Neural progenitor cell (in vitro differentiated cells): Measurements from ENCODE around the gene HS3ST4. TPM values are rescaled to one million over a fixed set of nuclear protein-coding genes. Genes with fewer than 3 reads are reported as not detected.

ENCODE experiments used
- DNase-seq: peaks from one replicate; pipeline ENCODE4 v3.0.0-alpha.2; 2016; ENCODE audit warnings: low spot score
- H2AFZ ChIP-seq: fragments of 200-600 bp; sonication (generic); replicated peaks from 2 replicates; pipeline ENCODE4 v1.6.1; 2016; ENCODE audit warnings: antibody characterized with exemption
- H3F3A ChIP-seq: fragments of 200-600 bp; sonication (generic); 2 replicates; pipeline ENCODE4 v1.6.1; 2016; ENCODE audit warnings: antibody characterized with exemption, low read depth
- H3K27ac ChIP-seq: fragments of 200-600 bp; sonication (generic); 2 replicates; pipeline ENCODE4 v1.5.1; 2016; ENCODE audit warnings: mild to moderate bottlenecking
- H3K27me3 ChIP-seq: fragments of 200-600 bp; sonication (generic); 2 replicates; pipeline ENCODE4 v1.6.1; 2016; ENCODE audit warnings: mild to moderate bottlenecking, moderate library complexity
- H3K36me3 ChIP-seq: fragments of 200-600 bp; sonication (generic); 2 replicates; pipeline ENCODE4 v1.5.1; 2016
- H3K4me1 ChIP-seq: fragments of 200-600 bp; sonication (generic); 2 replicates; pipeline ENCODE4 v1.6.1; 2016; ENCODE audit warnings: mixed run types
- H3K4me2 ChIP-seq: fragments of 200-600 bp; sonication (generic); 2 replicates; pipeline ENCODE4 v1.6.1; 2016
- H3K4me3 ChIP-seq: fragments of 200-600 bp; sonication (generic); 2 replicates; pipeline ENCODE4 v1.5.1; 2016
- H3K79me2 ChIP-seq: fragments of 200-600 bp; sonication (generic); 2 replicates; pipeline ENCODE4 v1.6.1; 2016; ENCODE audit warnings: low read depth
- H3K9ac ChIP-seq: fragments of 200-600 bp; sonication (generic); 2 replicates; pipeline ENCODE4 v1.6.1; 2016
- H3K9me3 ChIP-seq: fragments of 200-600 bp; sonication (generic); 2 replicates; pipeline ENCODE4 v1.5.1; 2016; ENCODE audit warnings: low read depth
- H4K20me1 ChIP-seq: fragments of 200-600 bp; sonication (generic); 2 replicates; pipeline ENCODE4 v1.6.1; 2016; ENCODE audit warnings: low read depth
- H3K27ac Mint-ChIP-seq: 3 replicates; pipeline ENCODE4 v1.8.0; 2021; ENCODE audit warnings: mixed read lengths
- H3K27me3 Mint-ChIP-seq: 2 replicates; pipeline ENCODE4 v1.8.0; 2022; ENCODE audit warnings: low read depth, mild to moderate bottlenecking, inconsistent platforms, moderate library complexity, mixed read lengths; ENCODE audit not compliant: insufficient read depth
- H3K36me3 Mint-ChIP-seq: 3 replicates; pipeline ENCODE4 v1.8.0; 2021; ENCODE audit warnings: mixed read lengths
- H3K4me1 Mint-ChIP-seq: 3 replicates; pipeline ENCODE4 v1.8.0; 2021; ENCODE audit warnings: mixed read lengths
- H3K4me3 Mint-ChIP-seq: 3 replicates; pipeline ENCODE4 v1.8.0; 2021; ENCODE audit warnings: mild to moderate bottlenecking, moderate library complexity, mixed read lengths
- H3K9me3 Mint-ChIP-seq: 3 replicates; pipeline ENCODE4 v1.8.0; 2020; ENCODE audit warnings: mixed read lengths
- EZH2 ChIP-seq: fragments of 200-600 bp; sonication (generic); IDR thresholded peaks from 2 replicates; pipeline ENCODE4 v1.6.1; 2017; ENCODE audit warnings: antibody characterized with exemption, mild to moderate bottlenecking, moderate library complexity
- EZH2phosphoT487 ChIP-seq: fragments of 200-600 bp; sonication (generic); IDR thresholded peaks from 2 replicates; pipeline ENCODE4 v1.6.1; 2017; ENCODE audit warnings: antibody characterized with exemption
- total RNA-seq: library from RNA; depleted of rRNA; stranded (reverse); fragments of >200 nt; gene quantifications from 2 replicates; pipeline ENCODE4 v1.2.3, GENCODE V29; 2015; ENCODE audit warnings: low replicate concordance
- TF ChIP-seq, protein P1 (sequence below): fragments of 200-600 bp; sonication (generic); IDR thresholded peaks from 2 replicates; pipeline ENCODE4 v1.5.1; 2017; ENCODE audit warnings: antibody characterized with exemption, mild to moderate bottlenecking

HS3ST4 gene
- total RNA-seq, 1 donor from 2014 or later = 2.5 TPM

DNA sequence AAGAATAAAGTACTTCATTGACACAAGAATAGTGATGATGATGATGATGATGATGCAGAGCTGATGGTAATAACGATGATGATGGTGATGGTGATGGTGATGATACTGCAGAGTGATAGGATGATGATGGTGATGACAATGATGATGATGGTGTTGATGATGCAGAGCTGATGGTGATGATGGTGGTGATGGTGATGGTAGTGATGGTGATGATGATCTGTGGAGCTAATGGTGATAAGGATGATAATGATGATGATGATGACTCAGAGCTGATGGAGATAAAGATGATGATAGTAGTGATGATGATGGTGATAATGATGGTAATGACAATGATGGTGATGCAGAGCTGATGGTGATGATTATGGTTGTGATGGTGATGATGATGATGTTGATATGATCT lies 448.1 kb downstream of the HS3ST4 start:
- DNase-seq = no peak
- Mint-ChIP-seq H3K27me3 (no peaks in the 10 kb centered on the region), H3K9me3 (peaks cover 4% of the 10 kb centered on the region), H3K27ac (no peak overlapping the region), H3K4me1 (no peaks in the 10 kb centered on the region), H3K36me3 (no peaks in the 10 kb centered on the region), H3K4me3 (no peak overlapping the region)
- Histone ChIP-seq H3K27ac (no peak overlapping the region), H3K4me3 (no peak overlapping the region), H3K4me2 (no peak overlapping the region), H4K20me1 (no peaks in the 10 kb centered on the region), H2AFZ (no peak overlapping the region), H3K79me2 (no peaks in the 10 kb centered on the region), H3K4me1 (no peaks in the 10 kb centered on the region), H3K27me3 (no peaks in the 10 kb centered on the region), H3K9me3 (no peaks in the 10 kb centered on the region), H3K36me3 (no peaks in the 10 kb centered on the region), H3K9ac (no peak overlapping the region), H3F3A (no peaks in the 10 kb centered on the region)
- TF ChIP-seq, protein P1, sequence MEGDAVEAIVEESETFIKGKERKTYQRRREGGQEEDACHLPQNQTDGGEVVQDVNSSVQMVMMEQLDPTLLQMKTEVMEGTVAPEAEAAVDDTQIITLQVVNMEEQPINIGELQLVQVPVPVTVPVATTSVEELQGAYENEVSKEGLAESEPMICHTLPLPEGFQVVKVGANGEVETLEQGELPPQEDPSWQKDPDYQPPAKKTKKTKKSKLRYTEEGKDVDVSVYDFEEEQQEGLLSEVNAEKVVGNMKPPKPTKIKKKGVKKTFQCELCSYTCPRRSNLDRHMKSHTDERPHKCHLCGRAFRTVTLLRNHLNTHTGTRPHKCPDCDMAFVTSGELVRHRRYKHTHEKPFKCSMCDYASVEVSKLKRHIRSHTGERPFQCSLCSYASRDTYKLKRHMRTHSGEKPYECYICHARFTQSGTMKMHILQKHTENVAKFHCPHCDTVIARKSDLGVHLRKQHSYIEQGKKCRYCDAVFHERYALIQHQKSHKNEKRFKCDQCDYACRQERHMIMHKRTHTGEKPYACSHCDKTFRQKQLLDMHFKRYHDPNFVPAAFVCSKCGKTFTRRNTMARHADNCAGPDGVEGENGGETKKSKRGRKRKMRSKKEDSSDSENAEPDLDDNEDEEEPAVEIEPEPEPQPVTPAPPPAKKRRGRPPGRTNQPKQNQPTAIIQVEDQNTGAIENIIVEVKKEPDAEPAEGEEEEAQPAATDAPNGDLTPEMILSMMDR = no peak
- TF ChIP-seq EZH2 (no peak), EZH2phosphoT487 (no peak)

DNA sequence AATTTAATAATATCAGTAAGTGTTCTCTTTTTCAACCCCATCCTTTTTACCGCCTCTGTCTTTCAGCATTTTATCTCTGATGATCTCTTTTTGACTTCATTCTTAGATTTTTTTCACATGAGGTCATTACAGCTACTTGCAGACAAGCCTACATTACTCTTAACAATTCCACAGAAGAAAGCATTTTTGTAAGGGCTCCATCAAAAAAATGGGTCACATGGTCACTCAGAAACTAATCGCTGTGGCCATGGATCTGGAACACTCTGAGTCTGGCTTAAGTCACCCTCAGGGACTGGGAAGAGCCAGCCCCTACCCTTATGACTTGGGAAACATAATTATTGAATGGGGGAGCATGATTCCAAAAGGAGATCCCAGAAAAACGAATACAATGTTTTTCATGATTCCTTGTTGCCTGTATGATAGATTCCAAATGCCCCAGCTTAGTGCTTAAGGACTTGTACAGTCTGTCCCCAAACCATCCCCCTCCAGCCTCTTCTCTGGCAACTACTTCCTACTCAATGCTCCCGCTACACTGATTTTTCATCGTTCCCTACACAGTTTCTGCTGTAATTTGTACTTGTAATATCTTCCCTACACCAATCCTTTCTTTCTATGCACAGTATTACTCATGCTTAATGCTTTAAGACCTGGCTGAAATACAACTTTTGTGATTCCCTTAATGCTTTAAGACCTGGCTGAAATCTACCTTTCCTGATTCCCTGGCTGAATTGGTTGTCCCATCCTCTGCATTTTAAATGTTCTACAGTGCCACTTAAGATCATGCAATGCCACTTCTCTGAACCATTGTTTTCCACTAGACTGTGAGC lies 457.8 kb downstream of the HS3ST4 start:
- peaks cover 8% of the 10 kb centered on the region for H3K4me1 ChIP-seq
- no peak overlapping the region for H3K27ac ChIP-seq
- H3K4me2 ChIP-seq = no peak overlapping the region
- H3K9me3 Mint-ChIP-seq = peaks cover 2% of the 10 kb centered on the region
- no peaks in the 10 kb centered on the region for H3F3A ChIP-seq
- no peak overlapping the region for H3K4me3 ChIP-seq
- DNase-seq = no peak
- no peaks in the 10 kb centered on the region for H3K27me3 ChIP-seq
- H3K36me3 Mint-ChIP-seq = no peaks in the 10 kb centered on the region
- no peak overlapping the region for H2AFZ ChIP-seq
- H3K27ac Mint-ChIP-seq = no peak overlapping the region
- peaks cover 8% of the 10 kb centered on the region for H3K4me1 Mint-ChIP-seq
- no peak overlapping the region for H3K4me3 Mint-ChIP-seq
- no peaks in the 10 kb centered on the region for H3K9me3 ChIP-seq
- no peaks in the 10 kb centered on the region for H3K79me2 ChIP-seq
- H3K36me3 ChIP-seq = no peaks in the 10 kb centered on the region
- TF ChIP-seq EZH2phosphoT487 = no peak
- TF ChIP-seq, protein P1 = no peak
- TF ChIP-seq EZH2 = no peak
- H4K20me1 ChIP-seq = no peaks in the 10 kb centered on the region
- H3K27me3 Mint-ChIP-seq = no peaks in the 10 kb centered on the region
- H3K9ac ChIP-seq = no peak overlapping the region

DNA sequence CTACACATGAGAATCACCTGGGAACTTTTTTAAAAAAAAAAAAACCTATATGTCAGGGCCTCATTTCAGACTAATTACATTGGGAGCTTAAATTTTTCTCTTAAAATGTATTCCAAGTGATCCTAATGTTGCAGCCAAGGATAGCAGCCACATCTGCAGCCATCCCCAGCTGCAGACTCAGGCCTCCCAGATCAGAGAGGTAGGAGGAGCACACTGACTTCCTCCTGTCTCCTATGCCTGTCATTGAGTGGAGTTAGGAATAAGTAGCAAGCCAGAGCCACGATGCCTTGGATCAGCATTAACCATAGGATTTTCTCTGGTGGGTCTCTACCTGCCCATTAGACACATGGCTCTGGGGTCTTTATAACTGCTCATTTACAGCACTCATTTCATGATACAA lies 463.5 kb downstream of the HS3ST4 start:
- TF ChIP-seq, protein P1 = no peak
- TF ChIP-seq EZH2 = no peak
- TF ChIP-seq EZH2phosphoT487 = no peak
- no peak overlapping the region for H3K4me3 ChIP-seq
- H3K79me2 ChIP-seq = no peaks in the 10 kb centered on the region
- no peaks in the 10 kb centered on the region for H3K9me3 ChIP-seq
- peaks cover 2% of the 10 kb centered on the region for H3K27me3 Mint-ChIP-seq
- no peaks in the 10 kb centered on the region for H3F3A ChIP-seq
- no peaks in the 10 kb centered on the region for H3K4me1 ChIP-seq
- no peak overlapping the region for H3K27ac ChIP-seq
- no peaks in the 10 kb centered on the region for H3K27me3 ChIP-seq
- no peak overlapping the region for H3K4me2 ChIP-seq
- H3K36me3 Mint-ChIP-seq = no peaks in the 10 kb centered on the region
- no peaks in the 10 kb centered on the region for H4K20me1 ChIP-seq
- DNase-seq = no peak
- H3K9me3 Mint-ChIP-seq = peaks cover 7% of the 10 kb centered on the region
- H3K4me1 Mint-ChIP-seq = no peaks in the 10 kb centered on the region
- H3K27ac Mint-ChIP-seq = no peak overlapping the region
- H3K9ac ChIP-seq = no peak overlapping the region
- H3K36me3 ChIP-seq = no peaks in the 10 kb centered on the region
- H2AFZ ChIP-seq = no peak overlapping the region
- H3K4me3 Mint-ChIP-seq = no peak overlapping the region
